Body of pancreas (tissue), 4 donors: ENCODE measurements around the gene CRYBB3. TPM values are rescaled to one million over a fixed set of nuclear protein-coding genes. Genes with fewer than 3 reads are reported as not detected.

Experiments used
- ATAC-seq: fragments of 150-250 bp; one replicate; pipeline ENCODE4 v1.9.1; 2016
- DNase-seq, 4 donors: peaks; one replicate each; pipeline ENCODE4 v3.0.0-alpha.2; 2019
- H3K27ac ChIP-seq, 4 donors: fragments of 200-600 bp; sonication (generic); 1 replicate in 3 of 4; 2 replicates in 1 of 4; pipeline versions ENCODE4 v1.5.1 to v1.6.1; 2016 to 2019; ENCODE audit warnings: mild to moderate bottlenecking in 1 of 4, mixed read lengths in 1 of 4, moderate library complexity in 1 of 4
- H3K27me3 ChIP-seq, 2 donors: fragments of 200-600 bp; sonication (generic); one replicate each; pipeline ENCODE4 v1.6.0; 2016; ENCODE audit warnings: mild to moderate bottlenecking in 1 of 2
- H3K36me3 ChIP-seq, 2 donors: fragments of 200-600 bp; sonication (generic); replicated peaks in 1 of 2; 2 replicates each; pipeline ENCODE4 v1.5.1; 2016; ENCODE audit warnings: low read depth in 2 of 2; ENCODE audit not compliant: insufficient read depth in 1 of 2
- H3K4me1 ChIP-seq: fragments of 200-600 bp; sonication (generic); one replicate; pipeline ENCODE4 v1.6.0; 2016
- H3K4me3 ChIP-seq, 2 donors: fragments of 200-600 bp; sonication (generic); 1 replicate in 1 of 2; 2 replicates in 1 of 2; pipeline ENCODE4 v1.5.1; 2016 to 2019
- H3K9me3 ChIP-seq, 3 donors: fragments of 200-600 bp; sonication (generic); 1 replicate in 2 of 3; 2 replicates in 1 of 3; pipeline ENCODE4 v1.5.1; 2016
- POLR2A ChIP-seq, 3 donors: fragments of 450-650 bp; IDR thresholded peaks; one replicate each; pipeline ENCODE4 v1.6.1; 2016; ENCODE audit warnings: antibody characterized with exemption in 3 of 3, mild to moderate bottlenecking in 2 of 3
- WGBS, 2 donors: methylation state at CpG; one replicate each; pipeline ENCODE4 v1.1.5; 2017; 5-methylcytosine and 5-hydroxymethylcytosine counted together
- intact Hi-C: fragments of 100-400 bp; cut with DNase I; formaldehyde crosslinking; loops from one replicate; pipeline ENCODE4 v1.15.1; 2023
- total RNA-seq, 2 donors: library from RNA; depleted of rRNA; stranded (reverse); fragments of >200 nt; gene quantifications; one replicate each; pipeline ENCODE4 v1.1.0, GENCODE V29; 2016
- TF ChIP-seq, protein P1 (sequence below), 7 experiments: fragments of 450-650 bp in 4 of 7; fragments of 200-600 bp in 3 of 7; sonication (generic) in 3 of 7; IDR thresholded peaks; one replicate each; pipeline ENCODE4 v1.5.1; 2016 to 2019; ENCODE audit warnings: antibody characterized with exemption in 7 of 7

Gene CRYBB3
- total RNA-seq, 2 donors from 2014 or later = not detected

DNA sequence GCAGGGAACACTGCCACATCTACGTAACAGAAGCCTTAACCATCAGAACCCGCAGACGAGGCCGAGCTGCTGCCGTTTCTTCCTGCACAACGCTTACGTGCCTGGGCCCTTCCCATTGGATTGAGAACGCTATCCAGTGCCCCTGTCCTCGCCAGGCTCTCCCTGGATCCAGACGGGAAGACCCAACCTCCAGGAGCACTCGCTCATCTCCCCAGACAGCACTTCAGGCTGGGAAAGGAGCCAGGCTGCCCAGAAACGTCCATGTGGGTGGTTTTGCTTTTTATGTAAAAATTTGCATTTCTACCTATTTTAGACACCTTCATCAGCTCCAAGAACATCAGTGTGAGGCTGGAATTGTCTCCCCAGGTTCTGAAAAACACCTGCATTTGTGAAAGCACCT, 7.3 kb upstream of the CRYBB3 start:
- Histone ChIP-seq H3K36me3 (peaks cover 0 to 14% of the 10 kb centered on the region in 2 donors), H3K27ac (no peak overlapping the region), H3K27me3 (no peaks in the 10 kb centered on the region), H3K9me3 (no peaks in the 10 kb centered on the region), H3K4me1 (no peaks in the 10 kb centered on the region), H3K4me3 (no peak overlapping the region)
- DNase-seq (no peak), ATAC-seq (no peak)
- 83 to 89% methylated on average over 12 of the region's 12 CpGs for WGBS, 2 donors
- intact Hi-C loops = no loop called here
- TF ChIP-seq, protein P1, sequence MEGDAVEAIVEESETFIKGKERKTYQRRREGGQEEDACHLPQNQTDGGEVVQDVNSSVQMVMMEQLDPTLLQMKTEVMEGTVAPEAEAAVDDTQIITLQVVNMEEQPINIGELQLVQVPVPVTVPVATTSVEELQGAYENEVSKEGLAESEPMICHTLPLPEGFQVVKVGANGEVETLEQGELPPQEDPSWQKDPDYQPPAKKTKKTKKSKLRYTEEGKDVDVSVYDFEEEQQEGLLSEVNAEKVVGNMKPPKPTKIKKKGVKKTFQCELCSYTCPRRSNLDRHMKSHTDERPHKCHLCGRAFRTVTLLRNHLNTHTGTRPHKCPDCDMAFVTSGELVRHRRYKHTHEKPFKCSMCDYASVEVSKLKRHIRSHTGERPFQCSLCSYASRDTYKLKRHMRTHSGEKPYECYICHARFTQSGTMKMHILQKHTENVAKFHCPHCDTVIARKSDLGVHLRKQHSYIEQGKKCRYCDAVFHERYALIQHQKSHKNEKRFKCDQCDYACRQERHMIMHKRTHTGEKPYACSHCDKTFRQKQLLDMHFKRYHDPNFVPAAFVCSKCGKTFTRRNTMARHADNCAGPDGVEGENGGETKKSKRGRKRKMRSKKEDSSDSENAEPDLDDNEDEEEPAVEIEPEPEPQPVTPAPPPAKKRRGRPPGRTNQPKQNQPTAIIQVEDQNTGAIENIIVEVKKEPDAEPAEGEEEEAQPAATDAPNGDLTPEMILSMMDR (IDR thresholded peaks at IDR 0.05) = no peak
- no peak for TF ChIP-seq POLR2A (IDR thresholded peaks at IDR 0.05)

DNA sequence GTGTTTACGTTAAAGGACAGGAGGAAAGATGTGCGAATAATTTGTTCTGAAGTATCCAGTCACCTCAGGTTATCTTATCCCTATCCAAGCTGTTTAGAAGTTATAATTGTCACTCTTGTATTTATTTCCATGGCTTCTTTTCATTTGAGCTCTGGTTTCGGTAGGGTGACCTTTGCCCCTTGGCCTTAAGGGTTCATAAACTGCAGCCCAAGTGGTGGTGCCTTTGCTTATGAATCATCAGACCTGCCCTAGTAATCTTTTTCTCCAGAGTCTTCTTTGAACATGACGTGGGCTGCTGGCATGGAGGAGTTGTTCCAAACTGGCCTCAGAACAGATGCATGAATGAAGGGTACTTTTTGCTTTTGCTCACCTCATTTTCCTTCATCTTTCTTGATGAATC, 6.5 kb upstream of the CRYBB3 start:
- TF ChIP-seq POLR2A (IDR thresholded peaks at IDR 0.05) = no peak
- TF ChIP-seq, protein P1 (IDR thresholded peaks at IDR 0.05) = no peak
- Histone ChIP-seq H3K4me3 (no peak overlapping the region), H3K4me1 (no peaks in the 10 kb centered on the region), H3K36me3 (peaks cover 0 to 14% of the 10 kb centered on the region in 2 donors), H3K9me3 (no peaks in the 10 kb centered on the region), H3K27me3 (no peaks in the 10 kb centered on the region), H3K27ac (no peak overlapping the region)
- no peak for DNase-seq
- no peak for ATAC-seq
- intact Hi-C loops = no loop called here
- WGBS, 2 donors = 66 to 88% methylated on average over 4 of the region's 4 CpGs

DNA sequence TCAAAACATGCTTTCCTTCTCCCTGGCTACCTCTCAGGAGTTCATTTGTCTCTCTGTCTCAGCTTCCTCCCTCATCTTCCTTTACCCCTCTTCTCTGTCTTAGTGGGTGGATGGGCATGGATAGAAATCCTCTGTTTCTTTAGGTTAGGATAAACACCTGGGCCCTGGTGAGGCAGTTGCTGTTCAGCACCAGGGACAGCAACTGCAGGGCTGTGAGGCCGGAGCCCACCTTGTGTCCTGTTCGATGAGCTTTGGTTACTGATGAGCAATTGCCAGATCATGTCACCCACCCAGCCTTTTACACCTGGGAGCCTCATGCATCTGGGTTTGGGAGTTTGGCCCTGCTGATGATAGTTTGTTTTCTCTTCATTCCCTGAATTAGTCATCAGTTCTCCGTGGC, 6.1 kb upstream of the CRYBB3 start:
- Histone ChIP-seq H3K4me3 (no peak overlapping the region), H3K27ac (no peak overlapping the region), H3K9me3 (no peaks in the 10 kb centered on the region), H3K36me3 (peaks cover 0 to 14% of the 10 kb centered on the region in 2 donors), H3K4me1 (no peaks in the 10 kb centered on the region), H3K27me3 (no peaks in the 10 kb centered on the region)
- WGBS, 2 donors = 74 to 89% methylated on average over 3 of the region's 3 CpGs
- TF ChIP-seq, protein P1 (IDR thresholded peaks at IDR 0.05) = no peak
- no peak for TF ChIP-seq POLR2A (IDR thresholded peaks at IDR 0.05)
- DNase-seq (no peak), ATAC-seq (no peak)
- intact Hi-C loops = no loop called here

DNA sequence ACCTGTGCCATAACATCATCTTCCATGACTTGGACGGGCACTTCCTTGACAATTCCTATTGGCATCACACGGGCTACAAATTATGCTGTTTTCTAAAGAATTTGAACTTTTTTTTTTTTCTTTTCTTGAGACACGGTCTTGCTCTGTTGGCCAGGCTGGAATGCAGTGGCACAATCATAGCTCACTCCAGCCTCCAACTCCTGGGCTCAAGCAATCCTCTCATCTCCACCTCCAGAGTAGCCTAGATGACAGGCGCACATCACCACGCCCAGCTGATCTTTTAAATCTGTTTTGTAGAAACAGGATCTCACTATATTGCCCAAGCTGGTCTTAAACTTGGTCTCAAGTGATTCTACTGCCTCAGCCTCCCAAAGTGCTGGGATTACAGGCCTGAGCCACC, 3.3 kb upstream of the CRYBB3 start:
- Histone ChIP-seq H3K4me1 (no peaks in the 10 kb centered on the region), H3K9me3 (no peaks in the 10 kb centered on the region), H3K36me3 (peaks cover 0 to 8% of the 10 kb centered on the region in 2 donors), H3K4me3 (no peak overlapping the region), H3K27me3 (no peaks in the 10 kb centered on the region), H3K27ac (no peak overlapping the region)
- TF ChIP-seq, protein P1 (IDR thresholded peaks at IDR 0.05) = no peak
- no peak for TF ChIP-seq POLR2A (IDR thresholded peaks at IDR 0.05)
- WGBS, 2 donors = 93 to 96% methylated on average over 5 of the region's 5 CpGs
- DNase-seq (no peak), ATAC-seq (no peak)
- intact Hi-C loops = no loop called here

DNA sequence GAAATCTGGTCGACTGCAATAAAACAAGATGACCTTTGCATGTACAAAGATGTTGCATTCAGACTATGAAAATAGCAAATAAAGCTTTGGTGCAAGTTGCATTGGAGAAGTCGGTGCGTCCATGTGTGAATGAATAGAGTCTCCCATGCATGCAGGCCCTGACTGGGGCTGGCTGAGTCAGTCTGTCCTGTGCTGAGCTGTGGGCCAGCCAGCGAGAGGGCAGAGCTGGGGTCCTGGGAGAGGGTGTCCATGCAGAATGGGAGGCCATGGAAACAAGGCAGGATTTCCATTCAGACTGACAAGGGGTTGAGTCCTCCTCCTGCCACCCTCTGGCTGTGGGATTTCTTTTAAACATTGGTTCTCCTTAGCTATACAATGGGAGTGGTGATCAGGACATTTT, 2.3 kb upstream of the CRYBB3 start:
- ATAC-seq (no peak), DNase-seq (no peak)
- no peaks in the 10 kb centered on the region for H3K9me3 ChIP-seq
- 87 to 90% methylated on average over 4 of the region's 4 CpGs for WGBS, 2 donors
- no peak overlapping the region for H3K4me3 ChIP-seq
- no peaks in the 10 kb centered on the region for H3K4me1 ChIP-seq
- intact Hi-C loops = no loop called here
- H3K27ac ChIP-seq = no peak overlapping the region
- no peaks in the 10 kb centered on the region for H3K27me3 ChIP-seq
- no peak for TF ChIP-seq POLR2A (IDR thresholded peaks at IDR 0.05)
- TF ChIP-seq, protein P1 (IDR thresholded peaks at IDR 0.05) = no peak
- H3K36me3 ChIP-seq = peaks cover 0 to 4% of the 10 kb centered on the region in 2 donors
